Duodenal mucosa (tissue), 2 donors: ENCODE results near the gene ZNF296.
"Not testable (repeated sequence)": the region's sequence is repeated elsewhere in the genome, so short reads cannot be mapped to it uniquely, and the experiment has no call there.

Experiments used
- H3K27ac ChIP-seq: one replicate; pipeline ENCODE4 v1.7.0; 2013; ENCODE audit warnings: low read depth, low read length
- H3K27me3 ChIP-seq, 2 donors: one replicate each; pipeline ENCODE4 v1.7.0; 2013; ENCODE audit warnings: low read length in 2 of 2, control low read depth in 1 of 2; ENCODE audit not compliant: insufficient read depth in 2 of 2, control insufficient read depth in 1 of 2
- H3K36me3 ChIP-seq, 2 donors: one replicate each; pipeline ENCODE4 v1.7.0; 2013; ENCODE audit warnings: low read length in 2 of 2, control low read depth in 1 of 2; ENCODE audit not compliant: insufficient read depth in 2 of 2, control insufficient read depth in 1 of 2
- H3K4me1 ChIP-seq, 2 donors: one replicate each; pipeline ENCODE4 v1.7.0; 2013; ENCODE audit warnings: low read length in 2 of 2, control low read depth in 1 of 2; ENCODE audit not compliant: insufficient read depth in 2 of 2, control insufficient read depth in 1 of 2
- H3K4me3 ChIP-seq, 2 donors: one replicate each; pipeline ENCODE4 v1.7.0; 2013; ENCODE audit warnings: low read length in 2 of 2, low read depth in 1 of 2
- H3K9ac ChIP-seq, 2 donors: one replicate each; pipeline ENCODE4 v1.7.0; 2013; ENCODE audit warnings: low read length in 2 of 2, low read depth in 1 of 2
- H3K9me3 ChIP-seq, 2 donors: one replicate each; pipeline ENCODE4 v1.7.0; 2013; ENCODE audit warnings: low read length in 2 of 2, control low read depth in 1 of 2; ENCODE audit not compliant: control insufficient read depth in 1 of 2

Gene ZNF296

DNA sequence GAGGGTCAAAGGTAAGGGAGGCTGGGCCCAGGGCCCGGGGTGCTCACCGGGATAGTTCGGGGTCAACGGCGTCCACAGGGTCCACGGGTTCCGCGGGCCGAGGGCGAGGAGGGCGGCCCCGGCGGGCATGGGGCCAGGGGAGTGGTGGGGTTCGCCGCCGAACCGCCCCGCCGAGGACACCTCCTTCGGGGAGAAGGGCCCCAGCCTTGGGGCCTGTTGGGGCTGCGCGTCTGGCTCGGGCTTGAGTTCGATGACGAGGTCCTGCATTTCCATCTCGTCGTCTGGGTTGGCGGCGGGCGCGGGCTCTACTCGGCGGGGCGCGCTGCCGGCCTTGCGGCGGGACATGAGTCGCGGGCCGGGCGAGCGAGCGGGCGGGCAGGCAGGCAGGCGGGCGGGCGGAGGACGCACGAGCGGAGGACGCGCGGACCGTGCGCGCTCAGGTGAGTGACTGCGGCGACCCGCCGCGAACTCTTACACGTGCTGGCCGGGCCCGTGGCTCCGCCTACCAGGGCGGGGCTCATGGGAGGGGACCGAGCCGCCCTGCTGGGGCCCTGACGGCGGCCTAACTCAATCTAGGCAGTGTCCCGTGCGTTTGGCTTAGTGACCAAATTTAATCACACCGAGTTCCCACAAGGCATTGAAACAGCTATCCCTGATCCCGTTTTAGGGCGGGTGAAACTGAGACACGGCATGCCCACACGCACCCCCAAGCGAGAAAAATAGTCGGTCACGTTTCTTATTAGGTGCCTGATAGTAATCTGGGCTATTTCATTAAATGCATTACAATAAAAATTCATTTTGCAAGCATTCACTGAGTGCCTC, at the start of gene ZNF296:
TSS of gene ZNF296 (minus strand) at position 450 of the 822 bp plus-strand sequence. CDS start at position 345, 105 bp downstream.
- Histone ChIP-seq H3K36me3 (peaks cover 11 to 14% of the 10 kb centered on the region in 2 donors), H3K9ac (peak within 1 kb of the TSS; percentile 77), H3K9me3 (no peaks in the 10 kb centered on the region), H3K27me3 (no peaks in the 10 kb centered on the region), H3K4me3 (peak within 1 kb of the TSS; percentile 87 to 88), H3K27ac (peak within 1 kb of the TSS; percentile 85), H3K4me1 (peaks cover 36 to 42% of the 10 kb centered on the region in 2 donors)

- H3K9me3 ChIP-seq: no peaks in the 10 kb centered on the region
- no peak overlapping the region for H3K4me3 ChIP-seq
- H3K4me1 ChIP-seq: peaks cover 11 to 27% of the 10 kb centered on the region in 2 donors
- no peak overlapping the region for H3K9ac ChIP-seq
- peaks cover 0 to 11% of the 10 kb centered on the region in 2 donors for H3K36me3 ChIP-seq
- no peak overlapping the region for H3K27ac ChIP-seq
- H3K27me3 ChIP-seq: no peaks in the 10 kb centered on the region
Measured at GRCh38 chr19:45125360-45125759, 49.1 kb upstream of the ZNF296 start.

DNA sequence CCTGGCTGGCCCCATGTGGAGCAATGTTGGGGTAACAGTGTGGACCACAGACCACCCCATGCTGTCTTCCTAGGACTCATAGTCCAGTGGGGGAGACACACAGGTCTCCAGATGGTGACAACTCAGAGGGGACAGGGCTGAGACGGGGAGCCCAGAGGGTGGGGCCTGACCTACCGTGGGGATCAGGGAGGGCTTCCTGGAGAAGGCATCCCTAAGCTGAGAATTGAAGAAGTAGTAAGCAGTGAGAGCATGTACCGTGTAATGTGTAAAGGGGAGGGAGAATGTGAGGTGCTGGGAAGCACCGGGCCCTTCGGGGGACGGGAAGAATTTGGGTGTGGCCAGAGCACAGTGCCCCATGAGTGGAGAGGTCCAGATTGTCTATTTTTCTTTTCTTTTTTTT, 47.7 kb upstream of the ZNF296 start:
- H3K27me3 ChIP-seq: no peaks in the 10 kb centered on the region
- peaks cover 11 to 27% of the 10 kb centered on the region in 2 donors for H3K4me1 ChIP-seq
- no peak overlapping the region for H3K4me3 ChIP-seq
- H3K9ac ChIP-seq: no peak overlapping the region
- peaks cover 0 to 9% of the 10 kb centered on the region in 2 donors for H3K36me3 ChIP-seq
- H3K9me3 ChIP-seq: no peaks in the 10 kb centered on the region
- H3K27ac ChIP-seq: no peak overlapping the region

- no peak overlapping the region for H3K27ac ChIP-seq
- H3K4me3 ChIP-seq: no peak overlapping the region
- no peaks in the 10 kb centered on the region for H3K9me3 ChIP-seq
- peaks cover 15 to 31% of the 10 kb centered on the region in 2 donors for H3K4me1 ChIP-seq
- H3K27me3 ChIP-seq: no peaks in the 10 kb centered on the region
- peaks cover 0 to 5% of the 10 kb centered on the region in 2 donors for H3K36me3 ChIP-seq
- no peak overlapping the region for H3K9ac ChIP-seq
Measured at GRCh38 chr19:45123440-45123850, 47.2 kb upstream of the ZNF296 start.

DNA sequence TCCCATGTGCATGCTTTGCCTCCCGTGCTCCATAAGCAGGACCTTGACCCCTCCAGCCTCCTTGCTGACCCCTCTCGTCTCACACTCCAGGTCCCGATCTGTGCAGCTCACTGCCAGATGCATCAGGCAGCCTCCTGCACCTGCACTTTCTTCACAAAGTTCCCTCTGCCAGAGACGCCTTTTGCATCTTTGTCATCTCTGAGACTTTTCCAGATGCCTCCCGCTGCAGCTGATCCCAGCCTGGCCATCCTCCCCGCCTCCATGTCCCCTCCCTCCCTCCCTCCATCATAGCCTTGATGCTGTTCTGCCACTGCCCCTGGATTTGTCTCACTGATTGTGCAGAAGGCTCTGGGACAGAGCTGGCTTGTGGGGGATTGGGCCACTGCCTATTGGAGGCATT, 46.6 kb upstream of the ZNF296 start:
- H3K27ac ChIP-seq: no peak overlapping the region
- peaks cover 20 to 37% of the 10 kb centered on the region in 2 donors for H3K4me1 ChIP-seq
- H3K9ac ChIP-seq: no peak overlapping the region
- H3K27me3 ChIP-seq: no peaks in the 10 kb centered on the region
- peaks cover 0 to 5% of the 10 kb centered on the region in 2 donors for H3K36me3 ChIP-seq
- no peaks in the 10 kb centered on the region for H3K9me3 ChIP-seq
- H3K4me3 ChIP-seq: no peak overlapping the region

- H3K9me3 ChIP-seq: no peaks in the 10 kb centered on the region
- no peak overlapping the region for H3K4me3 ChIP-seq
- no peak overlapping the region for H3K9ac ChIP-seq
- H3K27me3 ChIP-seq: no peaks in the 10 kb centered on the region
- H3K36me3 ChIP-seq: peaks cover 0 to 4% of the 10 kb centered on the region in 2 donors
- no peak overlapping the region for H3K27ac ChIP-seq
- peaks cover 29 to 45% of the 10 kb centered on the region in 2 donors for H3K4me1 ChIP-seq
Measured at GRCh38 chr19:45121827-45122345, 45.6 kb upstream of the ZNF296 start.

DNA sequence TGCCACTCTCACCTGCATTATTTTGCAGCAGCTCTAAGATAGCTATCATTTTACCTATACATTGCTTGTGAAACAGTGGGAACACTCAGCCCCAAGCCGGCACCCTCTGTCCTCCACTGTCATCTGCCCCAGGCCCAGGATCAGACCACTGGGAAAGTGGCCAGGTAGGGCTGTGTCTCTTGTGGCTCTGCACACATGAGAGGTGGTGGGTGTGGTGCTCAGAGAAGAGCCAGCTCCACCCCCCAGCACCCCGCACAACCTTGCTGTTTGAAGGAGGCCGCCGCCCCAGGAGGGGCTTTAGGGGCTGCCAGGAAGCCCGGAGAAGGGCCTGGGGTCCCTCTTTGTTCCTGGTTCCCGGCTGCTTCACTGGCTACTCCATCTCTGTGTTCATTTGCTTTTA, 43.3 kb upstream of the ZNF296 start:
- peaks cover 30 to 46% of the 10 kb centered on the region in 2 donors for H3K4me1 ChIP-seq
- H3K27ac ChIP-seq: no peak overlapping the region
- no peak overlapping the region for H3K9ac ChIP-seq
- no peak overlapping the region for H3K4me3 ChIP-seq
- no peaks in the 10 kb centered on the region for H3K27me3 ChIP-seq
- no peaks in the 10 kb centered on the region for H3K36me3 ChIP-seq
- no peaks in the 10 kb centered on the region for H3K9me3 ChIP-seq

- not testable (repeated sequence) for H3K36me3 ChIP-seq, H3K9ac ChIP-seq, H3K4me3 ChIP-seq, H3K9me3 ChIP-seq, H3K27me3 ChIP-seq, H3K27ac ChIP-seq
- H3K4me1 ChIP-seq: peaks cover 36 to 53% of the 10 kb centered on the region in 2 donors
Measured at GRCh38 chr19:45118591-45119355, 42.5 kb upstream of the ZNF296 start.

- Histone ChIP-seq H3K9ac (no peak overlapping the region), H3K27ac (no peak overlapping the region), H3K4me3 (no peak overlapping the region), H3K27me3 (no peaks in the 10 kb centered on the region), H3K4me1 (peaks cover 43 to 60% of the 10 kb centered on the region in 2 donors), H3K36me3 (no peaks in the 10 kb centered on the region), H3K9me3 (no peaks in the 10 kb centered on the region)
Measured at GRCh38 chr19:45118106-45118505, 41.8 kb upstream of the ZNF296 start.

- no peak overlapping the region for H3K27ac ChIP-seq
- no peak overlapping the region for H3K9ac ChIP-seq
- no peak overlapping the region for H3K4me3 ChIP-seq
- no peaks in the 10 kb centered on the region for H3K9me3 ChIP-seq
- no peaks in the 10 kb centered on the region for H3K27me3 ChIP-seq
- H3K36me3 ChIP-seq: no peaks in the 10 kb centered on the region
- H3K4me1 ChIP-seq: peaks cover 47 to 63% of the 10 kb centered on the region in 2 donors
Measured at GRCh38 chr19:45117671-45118070, 41.4 kb upstream of the ZNF296 start.
